ENCODE results near the gene DLST.

DLST gene

GRCh38 chr14:74879427-74880182 is 2.1 kb upstream of the DLST start:
- ChIA-PET POLR2A (interaction anchor here (1.0 kb wide), 1 partner anchor 18 kb away, joined by 3 read pairs; no protein-coding TSS in a partner anchor), CTCF (interaction anchor here (1.1 to 20.7 kb wide), 7 partner anchors 8 to 209 kb away, joined by 3 to 353 read pairs (median 4); no protein-coding TSS in a partner anchor)
- DNase-seq (ENCODE audit: extremely low spot score), result no peak
- TF ChIP-seq CTCF (IDR thresholded peaks at IDR 0.05; ENCODE audit: control extremely low read depth, extremely low read depth, low read depth, missing control alignments), result no peak

- TF ChIP-seq CTCF (IDR thresholded peaks at IDR 0.05; ENCODE audit: control extremely low read depth, extremely low read depth, low read depth, missing control alignments), result no peak
- DNase-seq (ENCODE audit: extremely low spot score), result no peak
- ChIA-PET POLR2A (interaction anchor here (0.6 to 1.2 kb wide), 4 partner anchors 10 to 187 kb away, joined by 3 to 6 read pairs (median 4); no protein-coding TSS in a partner anchor), CTCF (interaction anchor here (1.0 to 20.7 kb wide), 8 partner anchors 10 to 206 kb away, joined by 3 to 353 read pairs (median 4); no protein-coding TSS in a partner anchor)
These were observed 596 bp downstream of the DLST start for GRCh38 chr14:74882103-74882920.

GRCh38 chr14:74886001-74886400 is 4.3 kb downstream of the DLST start:
- CTCF ChIA-PET, result interaction anchor here (0.8 to 20.7 kb wide), 5 partner anchors 7 to 26 kb away, joined by 3 to 353 read pairs (median 10); no protein-coding TSS in a partner anchor
- no peak for DNase-seq (ENCODE audit: extremely low spot score)
- TF ChIP-seq CTCF (IDR thresholded peaks at IDR 0.05; ENCODE audit: control extremely low read depth, extremely low read depth, low read depth, missing control alignments), result no peak
- POLR2A ChIA-PET, result no interaction called here

GRCh38 chr14:74888164-74889158 is 6.7 kb downstream of the DLST start:
- TF ChIP-seq CTCF (IDR thresholded peaks at IDR 0.05; ENCODE audit: control extremely low read depth, extremely low read depth, low read depth, missing control alignments), result no peak
- ChIA-PET CTCF (interaction anchor here (0.9 to 7.6 kb wide), 3 partner anchors 9 to 28 kb away, joined by 3 to 143 read pairs (median 6); no protein-coding TSS in a partner anchor), POLR2A (no interaction called here)
- DNase-seq (ENCODE audit: extremely low spot score), result no peak

- TF ChIP-seq CTCF (IDR thresholded peaks at IDR 0.05; ENCODE audit: control extremely low read depth, extremely low read depth, low read depth, missing control alignments), result no peak
- CTCF ChIA-PET, result interaction anchor here (0.9 to 7.6 kb wide), 3 partner anchors 11 to 30 kb away, joined by 3 to 143 read pairs (median 50); no protein-coding TSS in a partner anchor
- POLR2A ChIA-PET, result no interaction called here
- DNase-seq (ENCODE audit: extremely low spot score), result no peak
These were observed 8.5 kb downstream of the DLST start for GRCh38 chr14:74890262-74890661.

Measured in GM10248 (cell line).